ENCODE data around the gene IL17RB. TPM values are rescaled to one million over a fixed set of nuclear protein-coding genes. Genes with fewer than 3 reads are reported as not detected.
A peak's percentile ranks its signal among the peaks of the same experiment; 100 is the strongest.

The IL17RB gene
- total and polyA plus RNA-seq, 2 of the 8 experiments (the other 6 are each of a cell fraction or from before 2014, with no cell fraction given) = 7.0 to 24.6 TPM

DNA sequence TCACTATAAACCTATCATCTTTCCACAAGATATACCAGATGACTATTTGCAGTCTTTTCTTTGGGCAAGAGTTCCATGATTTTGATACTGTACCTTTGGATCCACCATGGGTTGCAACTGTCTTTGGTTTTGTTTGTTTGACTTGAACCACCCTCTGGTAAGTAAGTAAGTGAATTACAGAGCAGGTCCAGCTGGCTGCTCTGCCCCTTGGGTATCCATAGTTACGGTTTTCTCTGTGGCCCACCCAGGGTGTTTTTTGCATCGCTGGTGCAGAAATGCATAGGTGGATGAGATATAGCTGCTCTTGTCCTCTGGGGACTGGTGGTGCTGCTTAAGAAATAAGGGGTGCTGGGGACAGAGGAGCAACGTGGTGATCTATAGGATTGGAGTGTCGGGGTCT, 33.9 kb upstream of the IL17RB start:
- Histone ChIP-seq H3K27me3 (replicated peaks in 1 of 4; ENCODE audit: control insufficient read depth in 3 of 4, extremely low read depth in 1 of 4, insufficient read depth in 3 of 4, low read length in 3 of 4) (no peaks in the 10 kb centered on the region), H2AK5ac (ENCODE audit: low read depth, low read length) (no peak overlapping the region), H3K23ac (ENCODE audit: insufficient read length) (no peak overlapping the region), H4K8ac (ENCODE audit: extremely low read depth, insufficient read depth, low read length) (no peak overlapping the region), H4K91ac (replicated peaks; ENCODE audit: insufficient read length, low read length) (no peak overlapping the region), H3K4me3 (ENCODE audit: extremely low read depth in 1 of 4, insufficient read depth in 2 of 4, low read depth in 3 of 4, low read length in 4 of 4) (no peak overlapping the region), H3K9ac (replicated peaks in 1 of 4; ENCODE audit: extremely low read depth in 1 of 4, low read depth in 3 of 4, low read length in 3 of 4) (no peak overlapping the region), H3K4me2 (ENCODE audit: insufficient read depth in 1 of 2, low read depth in 2 of 2, low read length in 2 of 2) (no peak overlapping the region), H4K5ac (ENCODE audit: insufficient read length, low read depth, low read length) (no peak overlapping the region), H2AFZ (ENCODE audit: low read length) (no peak overlapping the region), H3K27ac (ENCODE audit: low read depth, low read length) (no peak overlapping the region), H4K20me1 (replicated peaks in 1 of 2; ENCODE audit: control insufficient read depth in 1 of 2, insufficient read depth in 2 of 2, low read length in 2 of 2) (peaks cover 0 to 6% of the 10 kb centered on the region in 2 experiments), H2BK5ac (ENCODE audit: low read depth, low read length) (no peak overlapping the region), H2BK120ac (replicated peaks; ENCODE audit: low read depth, low read length) (no peak overlapping the region), H3K56ac (replicated peaks; ENCODE audit: insufficient read length, low read depth, low read length) (no peak overlapping the region), H3K18ac (ENCODE audit: extremely low read depth, low read length) (no peak overlapping the region), H3K79me1 (ENCODE audit: low read depth, low read length) (no peaks in the 10 kb centered on the region), H2BK15ac (ENCODE audit: low read length) (no peak overlapping the region), H3K36me3 (ENCODE audit: control insufficient read depth in 2 of 4, insufficient read depth in 4 of 4, low read length in 3 of 4) (peaks cover 0 to 4% (median 0%) of the 10 kb centered on the region in 4 experiments; a peak in 2 of 8 replicates), H3K9me3 (ENCODE audit: insufficient read depth in 2 of 2, low read depth in 1 of 2, low read length in 1 of 2) (no peaks in the 10 kb centered on the region), H3K23me2 (ENCODE audit: low read depth, low read length) (no peaks in the 10 kb centered on the region), H3K4me1 (replicated peaks in 1 of 4; ENCODE audit: control insufficient read depth in 3 of 4, insufficient read depth in 4 of 4, low read length in 3 of 4) (no peaks in the 10 kb centered on the region; a peak in 1 of 7 replicates), H2BK20ac (ENCODE audit: low read length) (no peak overlapping the region), H3K14ac (ENCODE audit: insufficient read length) (no peak overlapping the region), H2BK12ac (ENCODE audit: low read depth, low read length) (no peak overlapping the region), H3K4ac (replicated peaks; ENCODE audit: insufficient read length, low read depth, low read length) (no peak overlapping the region), H3K79me2 (ENCODE audit: control insufficient read depth in 1 of 2, insufficient read depth in 2 of 2, low read length in 2 of 2) (no peaks in the 10 kb centered on the region)
- CTCF ChIA-PET (ENCODE audit: partially characterized antibody) = interaction anchor here (0.6 to 1.3 kb wide), 5 partner anchors 9 to 142 kb away, joined by 3 read pairs; no protein-coding TSS in a partner anchor
- DNase-seq (ENCODE audit: low read depth in 1 of 2, low spot score in 2 of 2) (no peak), FAIRE-seq (peak; percentile 68)
- 68% methylated on average over 4 of the region's 4 CpGs; no CpG with 5 or more reads in 1 of the 2 experiments for WGBS, 2 experiments (ENCODE audit: extremely low coverage in 1 of 2, insufficient coverage in 1 of 2, insufficient read length in 1 of 2, insufficient replicate concordance in 2 of 2, low coverage in 1 of 2, low lambda C conversion rate in 2 of 2, missing lambda C conversion rate in 1 of 2)
- POLR2A ChIA-PET (ENCODE audit: partially characterized antibody) = no interaction called here
- peak; percentile 42 to 57 for TF ChIP-seq RAD21 (IDR thresholded peaks at IDR 0.05 in 1 of 2, conservative IDR thresholded peaks at IDR 0.05 in 1 of 2; ENCODE audit: low read depth in 2 of 2, low read length in 2 of 2)
- TF ChIP-seq, protein P1, sequence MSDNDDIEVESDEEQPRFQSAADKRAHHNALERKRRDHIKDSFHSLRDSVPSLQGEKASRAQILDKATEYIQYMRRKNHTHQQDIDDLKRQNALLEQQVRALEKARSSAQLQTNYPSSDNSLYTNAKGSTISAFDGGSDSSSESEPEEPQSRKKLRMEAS (IDR thresholded peaks at IDR 0.05) = no peak
- TF ChIP-seq SIN3A (conservative IDR thresholded peaks at IDR 0.05 in 1 of 2, IDR thresholded peaks at IDR 0.05 in 1 of 2; ENCODE audit: low read depth in 1 of 2, low read length in 2 of 2) = no peak
- TF ChIP-seq, protein P2, sequence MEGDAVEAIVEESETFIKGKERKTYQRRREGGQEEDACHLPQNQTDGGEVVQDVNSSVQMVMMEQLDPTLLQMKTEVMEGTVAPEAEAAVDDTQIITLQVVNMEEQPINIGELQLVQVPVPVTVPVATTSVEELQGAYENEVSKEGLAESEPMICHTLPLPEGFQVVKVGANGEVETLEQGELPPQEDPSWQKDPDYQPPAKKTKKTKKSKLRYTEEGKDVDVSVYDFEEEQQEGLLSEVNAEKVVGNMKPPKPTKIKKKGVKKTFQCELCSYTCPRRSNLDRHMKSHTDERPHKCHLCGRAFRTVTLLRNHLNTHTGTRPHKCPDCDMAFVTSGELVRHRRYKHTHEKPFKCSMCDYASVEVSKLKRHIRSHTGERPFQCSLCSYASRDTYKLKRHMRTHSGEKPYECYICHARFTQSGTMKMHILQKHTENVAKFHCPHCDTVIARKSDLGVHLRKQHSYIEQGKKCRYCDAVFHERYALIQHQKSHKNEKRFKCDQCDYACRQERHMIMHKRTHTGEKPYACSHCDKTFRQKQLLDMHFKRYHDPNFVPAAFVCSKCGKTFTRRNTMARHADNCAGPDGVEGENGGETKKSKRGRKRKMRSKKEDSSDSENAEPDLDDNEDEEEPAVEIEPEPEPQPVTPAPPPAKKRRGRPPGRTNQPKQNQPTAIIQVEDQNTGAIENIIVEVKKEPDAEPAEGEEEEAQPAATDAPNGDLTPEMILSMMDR (IDR thresholded peaks at IDR 0.05; ENCODE audit: control extremely low read depth in 1 of 3, insufficient read depth in 1 of 3, low read depth in 1 of 3, low read length in 3 of 3) = peak in 2 of 3 experiments; percentile 25 to 52; a peak in 3 of 4 replicates
